ENCODE results near the gene FBLN2. TPM values are rescaled to one million over a fixed set of nuclear protein-coding genes. Genes with fewer than 3 reads are reported as not detected.

The FBLN2 gene
- total RNA-seq, 1 donor = 54.6 TPM

- Histone ChIP-seq H3K4me2 (ENCODE audit: insufficient read depth, low read length) (no peak overlapping the region), H3K79me2 (ENCODE audit: insufficient read depth, low read length) (no peaks in the 10 kb centered on the region), H3K36me3 (ENCODE audit: insufficient read depth, low read length) (no peaks in the 10 kb centered on the region), H3K27me3 (ENCODE audit: insufficient read depth, low read length) (no peaks in the 10 kb centered on the region), H4K20me1 (ENCODE audit: insufficient read depth, low read length) (no peaks in the 10 kb centered on the region), H3K4me3 (ENCODE audit: insufficient read depth, low read length) (no peak overlapping the region), H3K4me1 (ENCODE audit: insufficient read depth, low read length) (peaks cover 48% of the 10 kb centered on the region), H3K27ac (ENCODE audit: low read depth, low read length) (no peak overlapping the region), H3K9me3 (ENCODE audit: low read depth, low read length) (peaks cover 4% of the 10 kb centered on the region), H2AFZ (ENCODE audit: low read length) (no peak overlapping the region)
- no peak for TF ChIP-seq CTCF (IDR thresholded peaks at IDR 0.05; ENCODE audit: extremely low read depth, low read depth, low read length)
- no peak for DNase-seq (ENCODE audit: insufficient read length, low spot score, missing footprints)
Observed at GRCh38 chr3:13545952-13546454, 2.9 kb upstream of the FBLN2 start.

GRCh38 chr3:13546667-13547171 is 2.2 kb upstream of the FBLN2 start:
- DNase-seq (ENCODE audit: insufficient read length, low spot score, missing footprints) = peak; percentile 84
- H2AFZ ChIP-seq (ENCODE audit: low read length) = peak overlapping the region; percentile 15
- no peaks in the 10 kb centered on the region for H3K79me2 ChIP-seq (ENCODE audit: insufficient read depth, low read length)
- no peaks in the 10 kb centered on the region for H4K20me1 ChIP-seq (ENCODE audit: insufficient read depth, low read length)
- H3K4me3 ChIP-seq (ENCODE audit: insufficient read depth, low read length) = no peak overlapping the region
- H3K27ac ChIP-seq (ENCODE audit: low read depth, low read length) = no peak overlapping the region
- peaks cover 43% of the 10 kb centered on the region for H3K4me1 ChIP-seq (ENCODE audit: insufficient read depth, low read length)
- peaks cover 2% of the 10 kb centered on the region for H3K9me3 ChIP-seq (ENCODE audit: low read depth, low read length)
- no peak for TF ChIP-seq CTCF (IDR thresholded peaks at IDR 0.05; ENCODE audit: extremely low read depth, low read depth, low read length)
- no peaks in the 10 kb centered on the region for H3K36me3 ChIP-seq (ENCODE audit: insufficient read depth, low read length)
- no peak overlapping the region for H3K4me2 ChIP-seq (ENCODE audit: insufficient read depth, low read length)
- H3K27me3 ChIP-seq (ENCODE audit: insufficient read depth, low read length) = no peaks in the 10 kb centered on the region

GRCh38 chr3:13547591-13548371 is 1.1 kb upstream of the FBLN2 start:
- H3K36me3 ChIP-seq (ENCODE audit: insufficient read depth, low read length) = no peaks in the 10 kb centered on the region
- H3K79me2 ChIP-seq (ENCODE audit: insufficient read depth, low read length) = no peaks in the 10 kb centered on the region
- H3K4me1 ChIP-seq (ENCODE audit: insufficient read depth, low read length) = peaks cover 43% of the 10 kb centered on the region
- no peak overlapping the region for H3K27ac ChIP-seq (ENCODE audit: low read depth, low read length)
- no peaks in the 10 kb centered on the region for H3K9me3 ChIP-seq (ENCODE audit: low read depth, low read length)
- H3K27me3 ChIP-seq (ENCODE audit: insufficient read depth, low read length) = no peaks in the 10 kb centered on the region
- TF ChIP-seq CTCF (IDR thresholded peaks at IDR 0.05; ENCODE audit: extremely low read depth, low read depth, low read length) = no peak
- H3K4me3 ChIP-seq (ENCODE audit: insufficient read depth, low read length) = no peak overlapping the region
- no peak for DNase-seq (ENCODE audit: insufficient read length, low spot score, missing footprints)
- no peak overlapping the region for H2AFZ ChIP-seq (ENCODE audit: low read length)
- H4K20me1 ChIP-seq (ENCODE audit: insufficient read depth, low read length) = no peaks in the 10 kb centered on the region
- peak overlapping the region; percentile 64 for H3K4me2 ChIP-seq (ENCODE audit: insufficient read depth, low read length)

Data from osteoblast (primary cell).